ENCODE results near the gene TNNT3. TPM values are rescaled to one million over a fixed set of nuclear protein-coding genes. Genes with fewer than 3 reads are reported as not detected.
A peak's percentile ranks its signal among the peaks of the same experiment; 100 is the strongest.

The TNNT3 gene
- total RNA-seq, 4 donors from 2014 or later = 4.4 to 8.6 (median 6.1) TPM

DNA sequence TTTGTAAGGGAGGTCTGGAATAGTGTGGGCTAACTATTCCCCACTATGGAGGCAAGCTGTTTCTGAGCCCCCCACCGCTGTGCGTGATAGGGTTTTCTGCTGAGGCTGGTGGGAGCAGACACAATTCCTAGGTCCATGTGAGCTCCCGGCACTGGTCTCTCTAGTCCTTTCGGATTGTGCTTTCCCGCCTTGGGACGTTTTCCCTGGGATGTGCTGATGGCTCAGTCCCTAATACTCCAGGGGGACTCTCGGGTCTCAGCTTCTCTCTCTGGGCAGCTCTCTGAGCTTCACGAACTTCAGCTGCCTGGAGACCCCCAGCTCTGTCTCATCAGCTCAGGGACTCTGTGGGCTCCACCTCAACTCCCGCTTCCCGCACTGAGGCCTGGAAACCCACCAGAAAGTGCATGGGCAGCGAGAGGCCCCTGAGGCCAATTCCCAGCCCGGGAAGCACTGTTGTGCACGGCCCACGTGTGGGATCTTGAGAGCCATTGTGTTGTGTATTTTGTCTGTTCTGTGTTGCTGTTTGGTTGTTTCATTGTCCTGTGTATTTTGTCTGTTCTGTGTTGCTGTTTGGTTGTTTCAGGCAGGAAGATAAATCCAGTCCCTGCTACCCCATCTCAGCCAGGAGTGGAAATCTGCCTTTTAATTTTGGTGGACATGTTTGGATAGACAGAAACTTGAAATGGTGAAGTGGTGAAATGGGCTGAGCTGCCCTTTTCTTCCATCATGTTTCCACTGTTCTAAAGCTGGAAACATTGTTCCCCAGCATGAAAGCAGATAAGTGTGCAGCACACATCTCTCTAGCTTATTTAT is 12.7 kb upstream of the TNNT3 start:
- Histone ChIP-seq H3K9me3 (no peaks in the 10 kb centered on the region), H3K27me3 (no peaks in the 10 kb centered on the region), H3K4me3 (no peak overlapping the region), H3K4me1 (peaks cover 0 to 50% (median 13%) of the 10 kb centered on the region in 4 donors), H3K36me3 (no peaks in the 10 kb centered on the region), H3K27ac (peak overlapping the region; percentile 20 to 77 (median 62))
- WGBS, 2 donors = 44 to 65% methylated on average over 14 of the region's 14 CpGs
- no peak for TF ChIP-seq POLR2A (IDR thresholded peaks at IDR 0.05)
- TF ChIP-seq EP300 (IDR thresholded peaks at IDR 0.05) = no peak
- no peak for TF ChIP-seq CTCF (IDR thresholded peaks at IDR 0.05)
- no peak for DNase-seq (ENCODE audit: low spot score in 2 of 2)

DNA sequence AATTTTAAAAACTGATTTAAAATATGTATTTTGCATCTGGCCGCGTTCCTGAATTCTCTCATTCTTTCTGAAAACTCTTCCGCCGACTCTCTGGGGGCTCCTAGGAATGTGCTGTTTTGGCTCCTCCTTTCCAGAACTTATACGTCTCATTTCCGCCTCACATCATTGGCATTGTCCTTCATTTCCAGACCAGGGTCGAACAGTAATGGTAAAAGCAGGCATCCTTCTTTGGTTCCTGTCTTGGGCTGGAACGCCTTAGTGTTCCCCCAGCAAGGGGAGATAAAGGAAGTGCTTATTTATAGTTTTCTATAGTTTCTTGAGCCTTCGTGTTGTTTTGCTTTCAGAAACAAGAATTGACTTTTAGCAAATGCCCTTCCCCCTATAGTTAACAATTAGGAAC is 10.9 kb upstream of the TNNT3 start:
- no peaks in the 10 kb centered on the region for H3K9me3 ChIP-seq
- H3K27me3 ChIP-seq = no peaks in the 10 kb centered on the region
- no peaks in the 10 kb centered on the region for H3K36me3 ChIP-seq
- H3K4me1 ChIP-seq = peaks cover 0 to 47% (median 13%) of the 10 kb centered on the region in 4 donors
- peak overlapping the region in 1 of 4 donors; percentile 7 for H3K4me3 ChIP-seq
- peak overlapping the region; percentile 25 to 77 (median 70) for H3K27ac ChIP-seq
- TF ChIP-seq EP300 (IDR thresholded peaks at IDR 0.05) = no peak
- TF ChIP-seq POLR2A (IDR thresholded peaks at IDR 0.05) = no peak
- TF ChIP-seq CTCF (IDR thresholded peaks at IDR 0.05) = no peak
- 3 to 6% methylated on average over 9 of the region's 9 CpGs for WGBS, 2 donors
- no peak for DNase-seq (ENCODE audit: low spot score in 2 of 2)

DNA sequence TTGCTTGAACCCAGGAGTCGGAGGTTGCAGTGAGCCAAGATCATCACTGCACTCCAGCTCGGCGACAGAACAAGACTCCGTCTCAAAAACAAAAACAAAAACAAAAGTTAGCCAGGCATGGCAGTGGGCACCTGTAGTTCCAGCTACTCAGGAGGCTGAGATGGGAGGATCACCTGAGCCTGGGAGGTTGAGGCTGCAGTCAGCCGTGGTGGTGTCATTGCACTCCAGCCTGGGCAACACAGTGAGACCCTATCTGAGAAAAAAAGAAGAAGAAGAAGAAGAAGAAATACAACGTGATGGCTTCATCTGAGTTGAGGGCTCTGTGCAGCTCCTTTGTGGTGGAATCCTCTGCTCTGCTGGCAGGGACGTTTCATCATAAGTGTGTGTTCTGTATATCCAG is 10.0 kb upstream of the TNNT3 start:
- no peak for DNase-seq (ENCODE audit: low spot score in 2 of 2)
- H3K9me3 ChIP-seq = no peaks in the 10 kb centered on the region
- TF ChIP-seq CTCF (IDR thresholded peaks at IDR 0.05) (no peak), EP300 (IDR thresholded peaks at IDR 0.05) (no peak), POLR2A (IDR thresholded peaks at IDR 0.05) (no peak)
- no peak overlapping the region for H3K4me3 ChIP-seq
- WGBS, 2 donors = 89 to 91% methylated on average over 7 of the region's 7 CpGs
- no peaks in the 10 kb centered on the region for H3K36me3 ChIP-seq
- H3K27ac ChIP-seq = peak overlapping the region in 2 of 4 donors; percentile 77
- H3K27me3 ChIP-seq = no peaks in the 10 kb centered on the region
- H3K4me1 ChIP-seq = peaks cover 0 to 40% (median 13%) of the 10 kb centered on the region in 4 donors

GRCh38 chr11:1912289-1912878 is 7.1 kb upstream of the TNNT3 start:
- TF ChIP-seq EP300 (IDR thresholded peaks at IDR 0.05) = no peak
- 77% methylated on average over 13 of the region's 13 CpGs for WGBS, 2 donors
- peaks cover 0 to 27% (median 10%) of the 10 kb centered on the region in 4 donors for H3K4me1 ChIP-seq
- H3K9me3 ChIP-seq = no peaks in the 10 kb centered on the region
- no peak for DNase-seq (ENCODE audit: low spot score in 2 of 2)
- H3K27ac ChIP-seq = peak overlapping the region in 1 of 4 donors; percentile 46
- H3K36me3 ChIP-seq = no peaks in the 10 kb centered on the region
- no peak overlapping the region for H3K4me3 ChIP-seq
- no peaks in the 10 kb centered on the region for H3K27me3 ChIP-seq

DNA sequence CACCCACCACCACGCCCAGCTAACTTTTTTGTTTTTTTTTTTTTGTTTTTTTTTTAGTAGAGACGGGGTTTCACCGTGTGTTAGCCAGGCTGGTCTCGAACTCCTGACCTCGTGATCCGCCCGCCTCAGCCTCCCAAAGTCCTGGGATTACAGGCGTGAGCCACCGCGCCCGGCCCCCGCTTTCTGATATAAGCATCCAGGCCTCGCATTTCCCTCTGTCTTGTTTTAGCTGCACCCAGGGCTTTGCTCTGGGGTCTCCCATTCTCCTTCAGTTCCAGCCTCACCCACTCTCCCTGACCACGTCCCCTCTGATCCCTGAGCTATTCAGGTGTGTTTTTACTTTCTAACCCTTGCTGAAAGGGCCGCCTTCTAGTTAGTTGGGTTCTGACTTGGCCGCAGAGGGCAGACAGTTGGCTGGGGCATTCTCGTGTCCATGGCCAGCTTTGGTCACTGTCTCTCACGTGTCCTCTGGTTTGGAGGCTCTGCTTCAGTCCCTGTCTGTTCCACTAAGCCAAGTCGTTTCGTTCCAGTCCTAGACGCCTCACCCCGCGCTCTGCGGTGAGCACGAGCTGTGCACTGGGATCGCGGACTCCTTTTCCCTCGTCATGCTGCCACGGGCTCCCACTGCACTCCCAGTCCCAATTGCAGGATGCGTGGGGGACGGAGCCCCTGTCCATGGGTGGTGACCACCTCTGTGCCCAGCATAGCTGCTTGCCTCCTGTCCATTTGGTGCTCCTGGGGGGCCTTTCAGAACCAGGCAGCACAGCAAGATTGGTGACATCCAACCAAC is 6.0 kb upstream of the TNNT3 start:
- H3K27me3 ChIP-seq = no peaks in the 10 kb centered on the region
- H3K4me1 ChIP-seq = peaks cover 0 to 28% (median 8%) of the 10 kb centered on the region in 4 donors
- H3K27ac ChIP-seq = no peak overlapping the region
- no peak overlapping the region for H3K4me3 ChIP-seq
- WGBS, 2 donors = 88 to 89% methylated on average over 30 to 31 of the region's 31 CpGs
- no peaks in the 10 kb centered on the region for H3K9me3 ChIP-seq
- DNase-seq (ENCODE audit: low spot score in 2 of 2) = no peak
- H3K36me3 ChIP-seq = no peaks in the 10 kb centered on the region
- TF ChIP-seq POLR2A (IDR thresholded peaks at IDR 0.05) (no peak), EP300 (IDR thresholded peaks at IDR 0.05) (no peak), CTCF (IDR thresholded peaks at IDR 0.05) (no peak)
